Heart left ventricle (tissue), 13 donors: ENCODE data around the gene NCKIPSD.

Experiments used
- POLR2A ChIP-seq, 2 donors: fragments of 450-650 bp; IDR thresholded peaks; one replicate each; pipeline ENCODE4 v1.6.1; 2017; ENCODE audit warnings: antibody characterized with exemption in 2 of 2, mild to moderate bottlenecking in 2 of 2, moderate library complexity in 2 of 2
- TF ChIP-seq, protein P1 (sequence below), 12 donors: fragments of 200-600 bp; sonication (generic) in 4 of 12; IDR thresholded peaks; one replicate each; pipeline versions ENCODE4 v1.5.0 to v1.8.0; 2018 to 2022; ENCODE audit warnings: antibody characterized with exemption in 12 of 12, mild to moderate bottlenecking in 5 of 12
- donor health status: ischemic (EF 13 %, LVEDD 7.1; RV severe dilation, severe dysfunction).
- donor health status: DM: no; HTN: yes; CAD: no.
- donor health status: DM: no; HTN: no; CAD: no.
- donor health status: ischemic (EF 25% LVEDD 6.9; RV normal size, moderate dysfunction).
- donor health status: ischemic (EF 25% LVEDD 5.7; RV mildly dilated, moderate dysfunction).
- donor health status: ischemic (EF 35%, LVEDD 5.7; RV mildly dilated, moderate dysfunction).
- donor health status: nonischemic (EF 11% LVEDD 7.7; RV severe dilation, severe dysfunction).
- donor health status: DM: yes; HTN: yes; CAD: no.
- donor health status: PGD.
- donor health status: ischemic (EF 29% LVEDD 5.4; RV normal size, mild dysfunction).
- donor health status: nonischemic (EF 23%, LVEDD 6.1; RV moderate dilation, normal function).

DNA sequence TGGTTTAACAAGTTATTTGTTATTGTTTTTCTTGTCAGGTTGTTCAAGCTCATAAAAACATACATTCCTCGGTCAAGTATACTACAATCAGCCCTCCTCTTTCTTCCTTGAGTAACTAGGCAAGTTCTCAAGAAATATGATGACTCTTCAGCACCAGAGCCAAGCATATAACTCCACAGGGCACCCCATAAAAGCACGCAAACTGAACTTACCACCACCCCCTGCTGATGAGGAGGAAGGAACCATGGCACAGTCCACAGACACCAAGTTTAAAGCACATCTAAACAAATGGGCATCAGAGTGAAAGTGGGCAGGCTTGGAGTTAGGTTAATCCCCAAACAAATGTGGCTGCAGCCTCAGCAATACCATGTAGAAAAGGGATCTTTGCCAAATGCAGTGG is 26.0 kb upstream of the NCKIPSD start:
- TF ChIP-seq, protein P1, sequence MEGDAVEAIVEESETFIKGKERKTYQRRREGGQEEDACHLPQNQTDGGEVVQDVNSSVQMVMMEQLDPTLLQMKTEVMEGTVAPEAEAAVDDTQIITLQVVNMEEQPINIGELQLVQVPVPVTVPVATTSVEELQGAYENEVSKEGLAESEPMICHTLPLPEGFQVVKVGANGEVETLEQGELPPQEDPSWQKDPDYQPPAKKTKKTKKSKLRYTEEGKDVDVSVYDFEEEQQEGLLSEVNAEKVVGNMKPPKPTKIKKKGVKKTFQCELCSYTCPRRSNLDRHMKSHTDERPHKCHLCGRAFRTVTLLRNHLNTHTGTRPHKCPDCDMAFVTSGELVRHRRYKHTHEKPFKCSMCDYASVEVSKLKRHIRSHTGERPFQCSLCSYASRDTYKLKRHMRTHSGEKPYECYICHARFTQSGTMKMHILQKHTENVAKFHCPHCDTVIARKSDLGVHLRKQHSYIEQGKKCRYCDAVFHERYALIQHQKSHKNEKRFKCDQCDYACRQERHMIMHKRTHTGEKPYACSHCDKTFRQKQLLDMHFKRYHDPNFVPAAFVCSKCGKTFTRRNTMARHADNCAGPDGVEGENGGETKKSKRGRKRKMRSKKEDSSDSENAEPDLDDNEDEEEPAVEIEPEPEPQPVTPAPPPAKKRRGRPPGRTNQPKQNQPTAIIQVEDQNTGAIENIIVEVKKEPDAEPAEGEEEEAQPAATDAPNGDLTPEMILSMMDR (IDR thresholded peaks at IDR 0.05) = no peak
- no peak for TF ChIP-seq POLR2A (IDR thresholded peaks at IDR 0.05)
